ENCODE results near the gene CTRB2. TPM values are rescaled to one million over a fixed set of nuclear protein-coding genes. Genes with fewer than 3 reads are reported as not detected.

CTRB2 gene
- total and polyA plus RNA-seq, 2 of the 8 experiments (the other 6 are each of a cell fraction or from before 2014, with no cell fraction given) = not detected

GRCh38 chr16:75234856-75235696, 28.1 kb upstream of the CTRB2 start:
- H3K79me2 ChIP-seq (ENCODE audit: control insufficient read depth in 1 of 2, insufficient read depth in 2 of 2, low read length in 2 of 2) = peaks cover 0 to 12% of the 10 kb centered on the region in 2 experiments; a peak in 2 of 4 replicates
- no peak for DNase-seq (ENCODE audit: low read depth in 1 of 2, low spot score in 2 of 2)
- CTCF ChIA-PET (ENCODE audit: partially characterized antibody) = interaction anchor here (0.5 to 10.8 kb wide), 27 partner anchors 10 to 260 kb away, joined by 3 to 236 read pairs (median 6); partner anchors contain the start of genes BCAR1 and CTRB2

More at GRCh38 chr16:75234856-75235696, 28.1 kb upstream of the CTRB2 start:
- Histone ChIP-seq H3K23ac (ENCODE audit: insufficient read length) (no peak overlapping the region), H4K5ac (ENCODE audit: insufficient read length, low read depth, low read length) (no peak overlapping the region), H3K4me3 (ENCODE audit: extremely low read depth in 1 of 4, insufficient read depth in 2 of 4, low read depth in 3 of 4, low read length in 4 of 4) (no peak overlapping the region), H3K79me1 (ENCODE audit: low read depth, low read length) (peaks cover 12% of the 10 kb centered on the region; the same call in 1 of the 2 replicates), H3K18ac (ENCODE audit: extremely low read depth, low read length) (no peak overlapping the region), H3K27ac (ENCODE audit: low read depth, low read length) (no peak overlapping the region), H2BK12ac (ENCODE audit: low read depth, low read length) (no peak overlapping the region), H4K91ac (replicated peaks; ENCODE audit: insufficient read length, low read length) (no peak overlapping the region), H3K4me1 (replicated peaks in 1 of 4; ENCODE audit: control insufficient read depth in 3 of 4, insufficient read depth in 4 of 4, low read length in 3 of 4) (peaks cover 0 to 4% (median 2%) of the 10 kb centered on the region in 4 experiments; a peak in 2 of 7 replicates), H2BK15ac (ENCODE audit: low read length) (no peak overlapping the region), H2BK120ac (replicated peaks; ENCODE audit: low read depth, low read length) (no peak overlapping the region), H2AFZ (ENCODE audit: low read length) (no peak overlapping the region), H3K9ac (replicated peaks in 1 of 4; ENCODE audit: extremely low read depth in 1 of 4, low read depth in 3 of 4, low read length in 3 of 4) (no peak overlapping the region), H3K27me3 (replicated peaks in 1 of 4; ENCODE audit: control insufficient read depth in 3 of 4, extremely low read depth in 1 of 4, insufficient read depth in 3 of 4, low read length in 3 of 4) (no peaks in the 10 kb centered on the region), H3K9me3 (ENCODE audit: insufficient read depth in 2 of 2, low read depth in 1 of 2, low read length in 1 of 2) (no peaks in the 10 kb centered on the region), H2BK20ac (ENCODE audit: low read length) (no peak overlapping the region), H3K4ac (replicated peaks; ENCODE audit: insufficient read length, low read depth, low read length) (no peak overlapping the region), H3K23me2 (ENCODE audit: low read depth, low read length) (no peaks in the 10 kb centered on the region), H3K4me2 (ENCODE audit: insufficient read depth in 1 of 2, low read depth in 2 of 2, low read length in 2 of 2) (no peak overlapping the region), H4K20me1 (replicated peaks in 1 of 2; ENCODE audit: control insufficient read depth in 1 of 2, insufficient read depth in 2 of 2, low read length in 2 of 2) (peaks cover 22 to 34% of the 10 kb centered on the region in 2 experiments), H2AK5ac (ENCODE audit: low read depth, low read length) (no peak overlapping the region), H3K14ac (ENCODE audit: insufficient read length) (no peak overlapping the region), H3K36me3 (ENCODE audit: control insufficient read depth in 2 of 4, insufficient read depth in 4 of 4, low read length in 3 of 4) (peaks cover 6 to 37% (median 20%) of the 10 kb centered on the region in 4 experiments; a peak in 7 of 8 replicates), H2BK5ac (ENCODE audit: low read depth, low read length) (no peak overlapping the region), H4K8ac (ENCODE audit: extremely low read depth, insufficient read depth, low read length) (no peak overlapping the region), H3K56ac (replicated peaks; ENCODE audit: insufficient read length, low read depth, low read length) (no peak overlapping the region)
- WGBS, 2 experiments (ENCODE audit: extremely low coverage in 1 of 2, insufficient coverage in 1 of 2, insufficient read length in 1 of 2, insufficient replicate concordance in 2 of 2, low coverage in 1 of 2, low lambda C conversion rate in 2 of 2, missing lambda C conversion rate in 1 of 2) = 92% methylated on average over 44 of the region's 48 CpGs; no CpG with 5 or more reads in 1 of the 2 experiments
- FAIRE-seq = no peak
- no peak for TF ChIP-seq TBP (IDR thresholded peaks at IDR 0.05; ENCODE audit: low read depth, low read length)
- POLR2A ChIA-PET (ENCODE audit: partially characterized antibody) = interaction anchor here (0.6 to 22.7 kb wide), 11 partner anchors 10 to 199 kb away, joined by 3 to 375 read pairs (median 4); partner anchors contain the start of genes BCAR1 and CFDP1
